ENCODE results near the gene CRISP1.

DNA sequence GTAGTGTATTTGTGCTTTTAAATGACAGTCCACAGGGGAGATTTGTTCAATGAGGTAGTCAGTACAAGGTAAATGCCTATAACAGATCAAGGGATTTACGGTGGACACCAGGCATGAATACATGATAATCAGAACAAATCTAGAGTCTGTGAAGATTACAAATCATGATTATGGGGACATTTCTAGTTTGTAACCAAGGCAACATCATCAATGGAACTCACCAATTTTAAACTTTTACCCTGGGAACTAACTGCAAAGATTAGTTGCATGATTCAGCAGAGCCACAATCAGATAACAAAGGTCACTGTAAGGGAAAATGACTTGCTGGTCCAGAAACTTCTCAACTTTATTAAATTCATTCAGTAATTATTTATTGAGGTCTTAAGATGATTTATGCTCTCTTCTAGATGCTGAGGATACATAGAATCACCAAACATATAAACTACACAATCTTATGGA lies at the start of gene CRISP1:
- TF ChIP-seq, protein P1, sequence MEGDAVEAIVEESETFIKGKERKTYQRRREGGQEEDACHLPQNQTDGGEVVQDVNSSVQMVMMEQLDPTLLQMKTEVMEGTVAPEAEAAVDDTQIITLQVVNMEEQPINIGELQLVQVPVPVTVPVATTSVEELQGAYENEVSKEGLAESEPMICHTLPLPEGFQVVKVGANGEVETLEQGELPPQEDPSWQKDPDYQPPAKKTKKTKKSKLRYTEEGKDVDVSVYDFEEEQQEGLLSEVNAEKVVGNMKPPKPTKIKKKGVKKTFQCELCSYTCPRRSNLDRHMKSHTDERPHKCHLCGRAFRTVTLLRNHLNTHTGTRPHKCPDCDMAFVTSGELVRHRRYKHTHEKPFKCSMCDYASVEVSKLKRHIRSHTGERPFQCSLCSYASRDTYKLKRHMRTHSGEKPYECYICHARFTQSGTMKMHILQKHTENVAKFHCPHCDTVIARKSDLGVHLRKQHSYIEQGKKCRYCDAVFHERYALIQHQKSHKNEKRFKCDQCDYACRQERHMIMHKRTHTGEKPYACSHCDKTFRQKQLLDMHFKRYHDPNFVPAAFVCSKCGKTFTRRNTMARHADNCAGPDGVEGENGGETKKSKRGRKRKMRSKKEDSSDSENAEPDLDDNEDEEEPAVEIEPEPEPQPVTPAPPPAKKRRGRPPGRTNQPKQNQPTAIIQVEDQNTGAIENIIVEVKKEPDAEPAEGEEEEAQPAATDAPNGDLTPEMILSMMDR (IDR thresholded peaks at IDR 0.05), result no peak
- TF ChIP-seq POLR2A (IDR thresholded peaks at IDR 0.05), result no peak

Measured in esophagus squamous epithelium (tissue), 4 donors.